GM21529 (cell line): Measurements from ENCODE around the gene SDF4.
"Not testable (repeated sequence)": the region's sequence is repeated elsewhere in the genome, so short reads cannot be mapped to it uniquely, and the experiment has no call there.

Experiments
- ATAC-seq: cut with Tn5 transposase; IDR thresholded peaks from one replicate; pipeline ENCODE4 v1.9.1; 2021; ENCODE audit not compliant: unreplicated experiment

SDF4 gene

DNA sequence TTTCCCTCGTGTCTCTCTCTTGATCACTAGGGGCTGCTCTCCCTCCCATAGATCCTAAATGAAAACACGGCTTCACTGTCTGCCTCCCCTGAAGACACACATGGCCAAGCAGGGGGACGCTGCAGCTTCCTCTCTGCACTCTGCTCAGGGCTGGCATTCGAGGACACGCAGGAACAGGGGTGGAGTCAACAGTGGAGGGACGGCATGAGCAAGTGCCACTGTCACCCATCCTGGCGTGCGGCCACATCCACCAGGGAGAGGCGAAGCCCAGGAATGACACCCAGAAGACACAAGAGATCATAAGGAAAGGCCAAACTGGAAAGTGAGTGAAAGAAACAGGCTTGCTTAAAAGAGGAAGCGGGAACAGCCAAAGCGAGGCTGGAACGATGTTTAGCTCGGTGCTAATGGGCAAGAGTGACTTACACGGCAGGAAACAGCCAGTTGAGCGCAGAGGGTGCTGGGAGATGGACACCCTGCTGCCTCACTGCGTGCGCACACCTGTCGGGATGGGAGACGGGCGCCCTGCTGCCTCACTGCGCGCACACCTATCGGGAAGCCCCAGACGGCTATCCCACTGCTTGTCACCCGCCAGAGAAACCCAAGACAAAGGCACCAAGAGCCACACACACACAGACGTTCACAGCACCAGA, 28.3 kb upstream of the SDF4 start:
- ATAC-seq: no peak

GRCh38 chr1:1259540-1259939, 27.7 kb upstream of the SDF4 start:
- no peak for ATAC-seq

- ATAC-seq: no peak
Observed at GRCh38 chr1:1259119-1259488, 27.3 kb upstream of the SDF4 start.

DNA sequence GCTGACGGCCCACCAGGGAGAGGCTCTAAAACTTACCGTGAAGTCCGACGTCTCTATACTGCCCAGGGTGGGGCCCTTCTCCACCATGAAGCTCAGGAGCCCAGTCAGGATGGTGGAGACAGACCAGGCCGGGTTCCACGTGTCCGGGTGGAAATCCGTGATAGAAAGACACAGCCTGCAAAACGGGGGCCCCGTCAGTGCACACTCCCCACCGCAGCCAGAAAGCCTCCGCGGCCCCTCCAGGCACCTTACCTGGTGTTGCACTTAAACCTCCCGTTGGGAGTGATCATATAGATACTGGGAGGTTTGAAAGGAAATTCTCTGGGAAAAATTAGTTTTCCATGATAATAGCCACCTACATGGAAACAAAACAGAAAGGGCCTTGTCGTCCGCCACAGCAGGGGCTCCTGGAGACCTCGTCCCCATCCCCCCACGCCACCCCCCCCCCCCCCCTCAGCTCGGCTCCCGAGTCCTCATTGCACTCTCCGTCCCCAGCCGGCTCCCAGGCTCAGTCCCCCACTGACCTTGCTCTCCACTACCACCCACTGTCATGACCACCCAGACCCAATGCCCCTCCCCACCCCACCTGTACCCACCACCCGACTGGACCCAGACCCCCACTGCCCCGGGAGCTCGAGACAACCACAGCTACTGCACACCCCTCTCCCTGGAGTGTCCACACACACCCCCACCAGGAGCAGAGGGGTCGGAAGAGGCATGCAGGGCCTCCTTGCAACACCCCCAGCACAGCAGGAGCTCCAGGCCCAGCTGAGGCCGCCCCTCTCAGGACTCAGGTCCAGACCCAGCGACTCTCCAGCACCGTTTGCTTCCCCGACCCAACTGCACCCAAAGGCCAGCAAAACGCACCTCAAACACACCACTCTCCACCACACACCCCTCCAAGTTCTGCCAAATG, 25.4 kb upstream of the SDF4 start:
- ATAC-seq: no peak

DNA sequence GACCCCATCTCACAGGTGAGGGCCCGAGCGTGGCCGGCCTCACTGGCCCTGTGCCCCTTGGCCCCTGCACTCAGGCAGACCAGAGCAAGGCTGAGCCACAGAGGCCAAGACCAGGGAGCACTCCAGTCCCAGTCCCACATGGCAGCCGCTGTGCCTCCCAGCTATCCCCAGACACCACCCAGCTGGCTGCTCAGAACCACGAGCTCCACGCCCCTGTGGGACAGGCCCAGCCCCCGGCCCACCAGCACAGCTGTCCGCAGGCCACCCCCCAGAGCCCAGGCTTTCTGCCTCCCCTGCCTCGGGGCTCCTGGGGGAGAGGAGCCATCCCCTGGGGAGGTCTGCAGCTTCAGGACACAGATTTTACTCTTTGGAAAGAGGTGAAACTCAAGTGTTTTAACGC, 23.8 kb upstream of the SDF4 start:
- ATAC-seq: no peak

GRCh38 chr1:1255078-1255477, 23.3 kb upstream of the SDF4 start:
- ATAC-seq: no peak

- ATAC-seq: no peak
Observed at GRCh38 chr1:1254667-1254998, 22.8 kb upstream of the SDF4 start.

GRCh38 chr1:1253972-1254666, 22.3 kb upstream of the SDF4 start:
- no peak for ATAC-seq

- ATAC-seq: no peak
Observed at GRCh38 chr1:1253314-1253713, 21.5 kb upstream of the SDF4 start.

- ATAC-seq: no peak
Observed at GRCh38 chr1:1250786-1251284, 19.0 kb upstream of the SDF4 start.

- ATAC-seq: not testable (repeated sequence)
Observed at GRCh38 chr1:1248009-1248913, 16.5 kb upstream of the SDF4 start.

- no peak for ATAC-seq
Observed at GRCh38 chr1:1247341-1247913, 15.6 kb upstream of the SDF4 start.

GRCh38 chr1:1246577-1247340, 15.0 kb upstream of the SDF4 start, which contains the start of gene C1QTNF12:
C1QTNF12 (minus strand) TSS chr1:1246722; CDS start chr1:1246690, 32 bp downstream.
- ATAC-seq: no peak

DNA sequence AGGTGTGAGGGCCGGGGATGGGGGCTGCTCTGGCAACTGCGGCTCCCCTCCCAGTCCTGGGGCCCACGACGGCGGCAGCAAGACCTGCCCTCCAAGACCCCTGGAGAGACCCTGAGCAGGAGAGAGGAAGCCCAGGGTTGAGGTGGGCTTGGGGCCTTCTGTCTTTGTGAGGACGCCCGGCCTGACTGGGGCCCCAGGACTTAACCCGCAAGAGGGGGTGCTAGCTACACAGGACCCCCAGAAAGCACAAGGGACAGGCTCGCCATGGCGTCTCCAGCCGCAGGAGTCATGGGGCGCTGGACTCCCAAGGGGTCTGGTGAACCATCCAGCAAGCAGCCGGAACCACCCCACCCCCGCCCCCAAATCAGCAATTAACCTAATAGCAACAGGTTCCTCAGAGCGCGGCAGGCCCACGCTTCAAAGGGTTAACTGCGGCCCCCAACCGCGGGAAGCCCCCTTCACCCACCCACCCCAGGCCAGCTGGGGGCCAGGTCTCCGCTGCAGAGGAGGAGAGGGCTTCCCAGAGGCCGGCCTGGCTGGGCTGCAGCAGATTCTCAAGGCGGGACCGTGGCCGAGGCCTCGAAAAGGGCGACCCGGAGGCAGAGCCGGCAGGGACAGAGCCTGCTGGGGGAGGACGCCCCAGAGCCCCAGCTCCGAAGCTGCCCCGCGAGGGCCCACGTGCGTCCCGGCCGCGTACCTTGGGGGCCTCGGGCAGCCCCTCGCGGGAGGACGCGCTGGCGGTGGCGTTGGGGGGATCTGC, 14.2 kb upstream of the SDF4 start:
- ATAC-seq: no peak

DNA sequence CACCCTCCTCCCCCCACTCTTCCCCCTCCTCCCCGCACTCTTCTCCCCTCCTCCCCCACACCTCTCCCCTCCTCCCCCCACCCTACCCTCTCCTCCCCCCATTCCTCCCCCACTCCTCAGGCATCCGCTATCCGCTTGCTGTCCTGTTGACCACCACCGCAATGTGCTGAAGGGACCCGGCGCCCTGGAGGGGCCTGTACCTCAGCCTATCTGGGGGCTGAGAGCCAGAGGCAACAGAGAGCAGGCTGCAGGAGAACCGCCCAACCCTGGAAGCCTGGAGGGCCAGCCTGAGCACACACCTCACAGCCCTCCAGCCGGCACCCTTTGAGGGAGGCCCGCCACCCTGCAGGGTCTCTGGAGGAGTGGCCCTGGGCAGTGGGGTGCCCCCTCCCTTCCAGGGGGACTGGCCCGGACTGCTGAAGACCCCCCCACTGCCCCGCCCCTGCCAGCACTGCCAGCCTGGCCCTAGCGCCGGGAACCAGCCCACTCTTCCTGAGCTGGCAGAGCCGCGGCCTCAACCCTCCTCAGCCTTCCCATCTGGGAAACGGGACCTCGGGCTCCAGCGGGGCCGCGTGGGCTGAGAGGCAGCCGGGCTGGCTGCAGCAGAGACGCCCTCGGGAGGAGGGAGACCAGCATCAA, 13.5 kb upstream of the SDF4 start:
- no peak for ATAC-seq

DNA sequence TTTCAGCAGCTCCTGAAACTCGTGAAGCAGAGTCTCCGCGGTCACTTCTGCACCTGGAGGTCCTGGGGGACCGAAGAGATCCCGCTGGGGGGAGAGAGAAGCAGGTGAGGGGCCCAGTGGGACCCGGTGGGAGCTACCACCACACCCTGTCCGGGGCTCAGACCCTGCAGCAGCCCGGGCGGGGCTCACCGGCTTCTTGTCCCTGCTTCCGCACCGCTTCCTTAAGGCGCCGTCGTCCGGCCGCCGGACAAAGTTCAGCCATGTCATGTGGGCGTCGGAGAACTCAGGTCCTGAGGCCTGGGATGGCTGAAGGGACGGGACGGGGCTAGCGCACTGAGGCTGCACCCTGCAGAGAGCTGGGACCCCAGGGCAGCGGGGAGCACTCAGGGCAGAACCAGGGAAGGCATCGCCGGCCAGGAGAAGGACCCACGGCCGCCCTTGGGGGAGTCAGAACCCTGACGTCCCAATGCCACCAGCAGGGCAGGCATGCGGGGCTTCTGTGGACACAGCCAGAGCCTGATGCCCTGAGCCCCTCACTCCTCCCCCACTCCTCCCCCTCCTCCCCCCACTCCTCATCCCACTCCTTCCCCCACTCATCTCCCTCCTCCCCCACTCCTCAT, 12.5 kb upstream of the SDF4 start:
- ATAC-seq: no peak

DNA sequence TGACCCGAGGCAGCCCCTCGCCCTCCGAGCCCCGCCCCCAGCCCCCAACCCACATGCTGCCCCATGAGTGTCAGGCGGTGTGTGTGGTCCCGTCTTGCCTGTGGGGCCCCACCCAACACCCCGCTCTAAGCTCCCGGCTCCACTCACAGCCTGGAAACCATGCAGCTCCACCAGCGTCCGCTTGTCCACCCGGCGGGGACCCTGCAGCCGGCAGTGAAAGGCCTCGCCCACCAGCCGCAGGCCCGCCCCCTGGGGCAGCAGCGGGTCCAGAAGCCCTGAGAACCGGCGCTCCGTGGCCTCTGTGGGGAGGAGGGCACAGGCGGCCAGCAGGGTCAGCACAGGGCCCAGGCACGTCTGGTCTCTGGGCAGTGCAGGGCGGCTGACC, 12.0 kb upstream of the SDF4 start:
- ATAC-seq: no peak

GRCh38 chr1:1243266-1243660, 11.5 kb upstream of the SDF4 start:
- ATAC-seq: no peak
